Neuron (in vitro differentiated cells): Measurements from ENCODE around the gene NDUFV3.

Experiments used
- H2AFZ ChIP-seq: one replicate; pipeline ENCODE4 v1.6.1; 2013; ENCODE audit warnings: low read depth, mild to moderate bottlenecking, inconsistent platforms, low read length, moderate library complexity
- H3K27me3 ChIP-seq: one replicate; pipeline ENCODE4 v1.6.1; 2013; ENCODE audit warnings: low read length; ENCODE audit not compliant: insufficient read depth
- H3K36me3 ChIP-seq: one replicate; pipeline ENCODE4 v1.6.1; 2013; ENCODE audit warnings: low read length; ENCODE audit not compliant: insufficient read depth
- H3K4me1 ChIP-seq: one replicate; pipeline ENCODE4 v1.6.1; 2013; ENCODE audit warnings: low read length; ENCODE audit not compliant: insufficient read depth
- H3K4me3 ChIP-seq: 2 replicates; pipeline ENCODE4 v1.5.1; 2013; ENCODE audit warnings: mild to moderate bottlenecking, low read length, moderate library complexity
- H3K9me3 ChIP-seq: one replicate; pipeline ENCODE4 v1.6.1; 2013; ENCODE audit warnings: low read length

The NDUFV3 gene

DNA sequence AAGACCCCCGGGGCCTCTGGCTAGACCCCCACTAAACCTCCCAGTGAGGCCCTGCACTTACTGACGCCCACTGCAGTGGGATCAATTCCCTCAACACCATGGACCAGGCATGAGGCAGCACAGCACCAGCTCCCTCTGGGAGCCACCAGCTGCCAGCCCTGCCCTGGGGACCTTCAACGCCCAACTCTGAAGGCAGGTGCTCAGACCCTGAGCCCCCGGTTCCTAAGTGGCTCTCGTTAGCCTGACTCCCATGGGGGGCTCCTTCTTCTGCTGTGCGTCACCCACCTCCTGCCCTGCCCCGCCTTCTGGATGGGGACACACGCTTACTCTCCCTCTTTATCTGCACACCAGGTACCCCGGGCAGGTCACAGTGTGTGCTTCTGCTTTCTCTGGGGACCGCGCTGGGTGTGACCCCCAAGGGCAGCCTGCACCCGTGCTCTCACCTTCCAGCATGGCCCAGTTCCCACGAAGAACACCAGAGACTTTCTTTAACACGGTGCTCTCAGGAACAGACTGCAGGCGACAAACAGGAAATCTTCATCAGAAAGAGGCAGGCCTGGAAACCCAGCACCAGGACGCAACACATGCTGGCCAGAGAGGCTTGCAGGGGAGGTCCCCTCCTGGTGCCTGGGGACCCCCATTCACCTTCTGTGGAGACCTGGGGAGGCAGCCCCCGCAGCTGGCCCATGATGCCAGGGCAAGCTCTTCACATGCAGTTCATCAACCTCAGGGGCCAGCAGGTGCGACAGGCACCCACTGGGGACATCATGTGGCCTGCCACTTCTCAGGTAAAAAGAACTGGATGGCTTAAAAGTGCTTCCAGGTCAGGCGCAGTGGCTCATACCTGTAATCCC is 41.1 kb upstream of the NDUFV3 start:
- peaks cover 77% of the 10 kb centered on the region for H3K36me3 ChIP-seq
- no peaks in the 10 kb centered on the region for H3K4me1 ChIP-seq
- H3K4me3 ChIP-seq = no peak overlapping the region
- no peak overlapping the region for H2AFZ ChIP-seq
- H3K27me3 ChIP-seq = no peaks in the 10 kb centered on the region
- no peaks in the 10 kb centered on the region for H3K9me3 ChIP-seq

DNA sequence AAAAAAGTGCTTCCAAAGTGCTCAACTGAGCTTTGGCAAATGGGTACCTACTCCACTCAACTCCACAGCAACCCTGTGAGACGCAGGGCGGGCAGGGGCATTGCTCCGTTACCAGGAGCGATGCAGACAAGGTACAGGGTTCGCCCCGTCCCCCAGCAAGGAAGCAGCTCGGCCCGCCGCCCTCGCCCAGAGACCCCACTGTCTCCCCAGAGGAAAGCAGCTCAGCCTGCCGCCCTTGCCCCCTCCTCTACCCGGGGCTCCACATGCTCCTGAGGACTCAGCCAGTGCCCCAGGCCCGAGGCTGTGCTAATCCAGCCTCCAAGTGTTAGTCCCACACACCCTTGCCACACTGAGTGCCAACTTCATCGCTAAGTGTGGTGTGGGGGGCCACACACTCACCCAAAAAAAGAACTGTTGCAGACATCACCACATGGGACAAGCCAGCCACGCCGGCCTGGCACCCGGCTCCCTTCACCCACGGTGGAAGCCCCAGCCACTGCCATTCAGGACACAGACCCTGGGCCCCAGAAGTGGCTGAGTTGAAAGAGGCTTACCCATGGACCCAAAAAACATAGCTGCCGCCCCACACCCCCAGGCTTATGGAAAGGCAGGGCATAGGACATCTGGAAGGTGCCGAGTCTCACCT is 40.1 kb upstream of the NDUFV3 start:
- Histone ChIP-seq H3K36me3 (peaks cover 76% of the 10 kb centered on the region), H3K4me1 (no peaks in the 10 kb centered on the region), H3K27me3 (no peaks in the 10 kb centered on the region), H2AFZ (no peak overlapping the region), H3K9me3 (no peaks in the 10 kb centered on the region), H3K4me3 (no peak overlapping the region)

DNA sequence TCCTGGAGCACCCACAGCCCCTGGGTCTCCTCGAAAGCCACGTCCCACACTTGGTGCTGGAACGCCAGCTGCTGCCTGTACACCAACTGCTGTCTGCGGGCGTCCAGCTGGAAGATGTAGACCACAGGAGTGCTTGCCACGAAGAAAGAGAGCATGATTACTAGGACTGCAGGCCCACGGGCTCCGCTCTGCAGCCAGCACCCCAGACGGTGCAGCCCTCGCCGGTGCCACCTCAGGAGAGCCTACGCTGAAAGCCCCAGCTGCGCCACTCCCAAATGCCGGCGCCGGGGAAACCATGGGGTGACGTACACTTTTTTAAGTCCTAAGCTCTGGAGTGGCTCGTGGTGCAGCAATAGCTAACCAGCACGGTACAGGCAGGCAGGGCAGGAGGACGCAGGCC is 39.5 kb upstream of the NDUFV3 start:
- H2AFZ ChIP-seq = no peak overlapping the region
- no peaks in the 10 kb centered on the region for H3K4me1 ChIP-seq
- H3K4me3 ChIP-seq = no peak overlapping the region
- no peaks in the 10 kb centered on the region for H3K9me3 ChIP-seq
- no peaks in the 10 kb centered on the region for H3K27me3 ChIP-seq
- peaks cover 82% of the 10 kb centered on the region for H3K36me3 ChIP-seq

DNA sequence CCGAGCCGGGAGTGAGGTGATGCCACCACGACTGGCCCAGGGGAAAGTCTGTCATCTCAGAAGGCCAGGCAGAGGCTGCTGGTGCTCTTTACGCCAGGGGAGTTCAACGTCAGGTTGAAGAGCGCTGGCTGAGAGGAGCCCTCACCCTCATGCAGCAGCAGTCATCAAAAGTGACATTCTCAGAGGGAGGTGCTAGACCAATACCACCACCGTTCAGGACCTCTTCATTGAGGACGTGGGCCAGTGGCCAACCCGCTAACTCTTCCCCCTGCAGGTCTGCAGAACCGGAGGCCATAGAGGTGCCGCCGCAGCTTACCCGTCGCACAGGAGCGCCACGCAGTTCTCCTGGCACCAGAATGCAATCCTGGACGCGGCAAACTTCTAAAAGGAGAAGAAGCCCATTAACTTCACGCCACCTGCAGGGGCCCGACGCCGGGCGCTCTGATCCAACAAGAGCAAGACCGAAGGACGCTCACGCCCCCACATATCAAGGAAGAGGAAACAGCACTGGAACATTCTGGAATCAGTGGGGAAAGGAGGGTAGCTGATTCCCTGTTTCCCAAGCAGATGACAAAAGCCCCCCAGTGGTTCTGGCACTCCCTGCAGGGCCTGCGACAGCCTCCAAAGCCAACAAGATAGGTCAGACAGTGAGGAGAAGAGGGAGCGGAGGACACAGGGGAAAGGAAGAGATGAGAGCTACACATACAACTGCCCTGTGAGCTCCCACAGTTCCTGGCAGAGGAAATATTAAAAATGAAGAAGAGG is 38.7 kb upstream of the NDUFV3 start:
- no peaks in the 10 kb centered on the region for H3K4me1 ChIP-seq
- H2AFZ ChIP-seq = no peak overlapping the region
- H3K4me3 ChIP-seq = no peak overlapping the region
- H3K36me3 ChIP-seq = peaks cover 80% of the 10 kb centered on the region
- H3K9me3 ChIP-seq = no peaks in the 10 kb centered on the region
- no peaks in the 10 kb centered on the region for H3K27me3 ChIP-seq

DNA sequence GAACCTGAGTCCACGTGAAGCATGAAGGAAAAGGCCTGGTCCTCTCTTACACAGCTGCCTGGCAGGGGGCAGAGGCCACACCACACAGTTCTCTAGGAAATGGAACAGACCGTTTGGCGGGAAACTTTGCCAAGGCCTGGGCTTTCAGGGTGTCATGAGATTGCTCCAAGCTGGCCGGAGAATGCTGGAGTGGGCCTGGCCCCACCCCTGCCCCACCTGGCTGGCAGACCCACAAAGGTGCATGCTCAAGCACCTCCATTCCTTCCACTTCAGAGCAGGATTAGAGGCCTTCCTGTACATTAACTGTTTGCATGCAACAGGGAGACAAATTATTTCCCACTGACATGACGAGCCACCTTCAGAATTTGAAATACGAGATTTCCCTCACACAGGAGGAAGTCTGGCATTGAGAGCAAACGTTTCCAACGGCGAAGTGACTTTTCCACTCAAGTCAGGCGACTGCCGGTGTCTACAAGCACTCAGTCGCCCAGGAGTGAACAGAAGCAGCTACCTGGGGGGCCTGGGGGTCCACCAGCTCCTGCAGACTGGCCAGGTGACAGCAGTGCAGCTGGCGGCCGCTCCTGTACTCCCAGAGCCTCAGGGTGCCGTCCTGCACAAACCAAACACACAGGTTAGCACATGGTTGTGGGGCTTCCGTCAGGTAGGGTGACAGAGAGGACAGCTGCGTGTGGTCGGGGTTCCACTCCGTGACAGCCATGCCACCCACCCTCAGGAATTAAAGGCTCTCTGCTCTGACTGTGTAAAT is 37.8 kb upstream of the NDUFV3 start:
- Histone ChIP-seq H3K4me1 (no peaks in the 10 kb centered on the region), H3K4me3 (no peak overlapping the region), H2AFZ (no peak overlapping the region), H3K9me3 (no peaks in the 10 kb centered on the region), H3K27me3 (no peaks in the 10 kb centered on the region), H3K36me3 (peaks cover 80% of the 10 kb centered on the region)

DNA sequence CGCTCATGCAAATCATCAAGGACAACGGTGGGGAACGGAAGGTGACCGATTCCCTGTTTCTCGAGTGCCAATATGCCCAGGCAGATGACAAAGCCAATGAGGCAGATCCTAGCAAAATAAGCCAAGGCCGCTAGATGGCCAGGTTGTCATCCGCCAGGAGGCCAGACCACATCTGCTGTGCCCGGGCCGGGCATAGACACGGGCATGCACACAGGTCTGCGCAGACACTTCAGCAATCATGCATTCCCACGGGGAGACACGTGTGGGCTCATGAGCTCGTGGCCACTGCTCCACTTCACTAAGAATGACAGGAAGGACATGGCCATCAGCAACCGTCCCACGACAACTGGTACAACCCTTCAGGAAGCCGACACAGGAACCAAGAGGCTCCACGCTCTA is 37.2 kb upstream of the NDUFV3 start:
- Histone ChIP-seq H3K36me3 (peaks cover 80% of the 10 kb centered on the region), H3K27me3 (no peaks in the 10 kb centered on the region), H3K4me3 (no peak overlapping the region), H2AFZ (no peak overlapping the region), H3K4me1 (no peaks in the 10 kb centered on the region), H3K9me3 (no peaks in the 10 kb centered on the region)

DNA sequence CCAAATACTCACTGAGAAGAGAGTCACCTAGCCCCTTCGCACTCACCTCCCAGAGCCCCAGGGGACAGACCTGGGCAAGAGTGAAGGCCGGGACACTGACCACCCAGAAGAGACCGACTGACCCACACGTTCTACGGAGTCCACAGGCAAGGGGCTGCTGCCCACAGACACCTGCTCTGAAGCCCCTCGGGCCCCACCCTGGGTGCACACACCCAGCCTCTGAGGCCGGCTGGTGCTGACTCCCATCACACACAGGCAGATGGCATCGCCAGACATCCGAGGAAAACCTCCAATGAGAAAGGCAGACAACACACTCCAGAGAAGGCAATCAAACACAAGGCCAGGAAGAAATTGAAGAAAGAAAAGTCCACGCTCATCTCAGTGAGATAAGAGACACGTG is 35.9 kb upstream of the NDUFV3 start:
- Histone ChIP-seq H3K4me3 (no peak overlapping the region), H2AFZ (no peak overlapping the region), H3K4me1 (no peaks in the 10 kb centered on the region), H3K9me3 (no peaks in the 10 kb centered on the region), H3K36me3 (peaks cover 76% of the 10 kb centered on the region), H3K27me3 (no peaks in the 10 kb centered on the region)

DNA sequence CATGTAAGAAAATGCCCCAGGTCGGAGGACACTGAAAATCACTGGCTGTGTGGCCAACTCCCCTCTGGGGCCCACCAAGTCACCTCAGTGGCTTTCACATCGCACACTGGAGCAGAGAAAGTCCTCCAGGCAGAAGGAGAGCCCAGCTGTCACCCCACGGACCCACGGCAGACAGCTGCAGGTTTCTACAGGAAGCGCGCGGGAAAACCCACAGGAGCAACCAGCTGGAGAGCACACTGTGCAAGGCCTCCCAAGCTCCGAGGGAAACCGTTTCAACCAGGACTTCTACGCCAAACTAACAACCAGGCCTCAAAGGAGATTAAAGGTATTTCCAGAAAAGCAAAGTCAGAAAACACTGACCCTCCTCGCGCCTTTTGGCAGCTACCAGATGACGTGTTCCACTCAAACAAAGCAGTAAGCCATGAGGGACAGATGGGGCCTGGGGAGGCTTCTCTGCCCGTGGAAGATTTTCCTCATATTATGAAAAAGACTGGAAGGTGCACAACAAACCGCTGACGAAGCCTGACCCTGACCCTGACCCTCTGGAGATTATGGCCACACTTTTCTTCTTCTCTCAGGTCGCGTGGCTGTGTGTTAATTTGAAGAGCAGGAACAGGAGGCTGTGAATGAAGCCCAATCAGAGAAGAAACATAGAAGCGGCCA is 34.8 kb upstream of the NDUFV3 start:
- peaks cover 79% of the 10 kb centered on the region for H3K36me3 ChIP-seq
- no peak overlapping the region for H2AFZ ChIP-seq
- no peak overlapping the region for H3K4me3 ChIP-seq
- H3K4me1 ChIP-seq = no peaks in the 10 kb centered on the region
- no peaks in the 10 kb centered on the region for H3K27me3 ChIP-seq
- no peaks in the 10 kb centered on the region for H3K9me3 ChIP-seq

DNA sequence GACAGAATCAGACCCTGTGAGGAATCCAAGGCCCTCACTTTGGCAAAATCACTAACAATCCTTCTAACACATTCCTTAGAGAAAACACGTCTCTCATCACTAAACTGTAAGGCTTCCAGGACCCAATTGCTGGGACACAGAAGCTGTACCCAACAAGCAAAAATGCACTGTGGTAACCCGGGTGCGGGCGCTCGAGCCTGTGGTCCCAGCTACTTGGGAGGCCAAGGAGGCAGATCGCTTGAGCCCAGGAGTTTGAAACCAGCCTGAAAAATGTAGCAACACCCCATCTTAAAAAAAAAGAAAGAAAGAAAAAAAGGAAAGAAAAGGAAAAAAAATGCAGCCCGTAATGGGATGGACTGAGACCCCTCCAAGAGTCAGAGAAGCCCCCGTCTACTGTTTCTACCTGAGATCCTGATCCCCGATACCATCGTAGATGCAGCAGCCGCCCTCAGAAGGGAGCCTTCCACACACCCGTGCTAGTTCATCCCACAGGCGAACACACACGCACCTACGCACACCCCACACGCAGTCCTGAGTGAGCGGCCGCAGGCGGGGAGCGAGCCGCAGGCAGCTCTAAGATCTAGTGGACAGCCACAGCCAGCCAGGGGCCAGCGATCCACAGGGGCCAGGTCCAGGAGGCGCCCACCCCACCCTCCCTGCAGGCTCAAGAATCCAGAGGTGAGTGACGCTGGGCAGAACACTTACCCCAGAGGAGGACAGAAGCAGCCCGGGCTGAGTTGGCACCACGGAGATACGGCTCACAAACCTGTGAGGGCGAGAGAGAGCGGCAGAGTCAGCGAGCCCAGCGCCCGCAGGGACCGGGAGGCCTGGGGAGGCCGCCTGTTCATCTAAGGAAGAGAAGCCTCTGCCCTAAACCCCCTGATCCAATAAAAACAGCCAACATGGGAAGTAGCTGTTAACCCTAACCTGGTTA is 33.9 kb upstream of the NDUFV3 start:
- Histone ChIP-seq H3K4me3 (no peak overlapping the region), H3K27me3 (no peaks in the 10 kb centered on the region), H3K36me3 (peaks cover 70% of the 10 kb centered on the region), H3K4me1 (no peaks in the 10 kb centered on the region), H2AFZ (no peak overlapping the region), H3K9me3 (no peaks in the 10 kb centered on the region)

DNA sequence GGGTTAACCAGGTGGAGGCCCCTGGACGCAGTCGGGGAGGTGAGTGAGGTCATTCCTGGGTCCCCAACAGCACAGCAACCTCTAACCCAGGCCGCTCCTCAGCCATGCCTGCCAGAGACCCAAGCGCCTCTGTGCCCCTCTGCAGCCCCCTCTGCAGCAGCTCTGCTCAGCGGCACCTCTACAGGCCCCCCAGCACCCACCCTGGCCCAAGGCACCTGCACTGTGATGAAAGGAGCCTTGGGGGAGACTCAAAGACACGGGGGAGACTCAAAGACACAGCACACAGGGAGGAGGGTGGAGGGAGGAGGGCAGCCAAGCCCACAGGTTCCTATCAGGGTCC is 33.2 kb upstream of the NDUFV3 start:
- Histone ChIP-seq H3K4me1 (no peaks in the 10 kb centered on the region), H3K36me3 (peaks cover 64% of the 10 kb centered on the region)

DNA sequence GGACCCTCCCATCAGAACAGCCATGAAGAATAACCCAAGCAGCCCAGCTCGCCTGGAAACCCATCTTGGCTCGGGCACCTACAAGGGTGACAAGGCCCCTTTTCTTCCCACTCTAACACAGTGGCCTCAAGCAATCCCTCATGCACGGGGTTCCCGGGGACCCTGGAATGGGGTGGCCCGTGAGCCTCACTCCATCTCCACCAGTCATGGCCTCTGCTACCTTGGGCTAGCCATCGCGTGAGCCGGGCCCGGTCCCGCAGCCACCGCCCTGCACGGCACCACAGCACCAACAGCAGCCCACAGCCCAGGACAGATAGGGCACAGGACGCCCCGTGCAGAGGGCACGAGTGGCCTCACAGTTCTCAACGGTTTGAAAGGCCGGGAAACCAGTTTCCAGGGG is 32.8 kb upstream of the NDUFV3 start:
- H3K27me3 ChIP-seq = no peaks in the 10 kb centered on the region
- no peaks in the 10 kb centered on the region for H3K9me3 ChIP-seq
- no peak overlapping the region for H2AFZ ChIP-seq
- H3K4me1 ChIP-seq = no peaks in the 10 kb centered on the region
- H3K4me3 ChIP-seq = no peak overlapping the region
- peaks cover 62% of the 10 kb centered on the region for H3K36me3 ChIP-seq

More for the DNA sequence above, 33.2 kb upstream of the NDUFV3 start:
- Histone ChIP-seq H3K4me3 (no peak overlapping the region), H2AFZ (no peak overlapping the region), H3K27me3 (no peaks in the 10 kb centered on the region), H3K9me3 (no peaks in the 10 kb centered on the region)
